Endodermal cell (in vitro differentiated cells): ENCODE results near the gene OST4. TPM values are rescaled to one million over a fixed set of nuclear protein-coding genes. Genes with fewer than 3 reads are reported as not detected.

Source experiments
- DNase-seq: peaks from one replicate; pipeline ENCODE4 v3.0.0-alpha.2; 2017
- H3K27ac ChIP-seq: 2 replicates; pipeline ENCODE4 v1.5.1; 2013; ENCODE audit warnings: mild to moderate bottlenecking, low read depth, low read length, moderate library complexity
- H3K27me3 ChIP-seq: 2 replicates; pipeline ENCODE4 v1.6.1; 2013; ENCODE audit warnings: mild to moderate bottlenecking, low read length, moderate library complexity; ENCODE audit not compliant: insufficient read depth, control insufficient read depth, poor library complexity, severe bottlenecking
- H3K36me3 ChIP-seq: 2 replicates; pipeline ENCODE4 v1.7.0; 2013; ENCODE audit warnings: mild to moderate bottlenecking, low read length, moderate library complexity; ENCODE audit not compliant: control insufficient read depth, insufficient read depth
- H3K4me1 ChIP-seq: one replicate; pipeline ENCODE4 v1.7.0; 2013; ENCODE audit warnings: low read length; ENCODE audit not compliant: control insufficient read depth, insufficient read depth
- H3K4me3 ChIP-seq: 2 replicates; pipeline ENCODE4 v1.5.1; 2013; ENCODE audit warnings: mild to moderate bottlenecking, low read length, moderate library complexity
- H3K9ac ChIP-seq: 2 replicates; pipeline ENCODE4 v1.6.1; 2013; ENCODE audit warnings: mild to moderate bottlenecking, low read length, moderate library complexity; ENCODE audit not compliant: poor library complexity, severe bottlenecking; ENCODE audit errors: extremely low read depth
- H3K9me3 ChIP-seq: 2 replicates; pipeline ENCODE4 v1.6.1; 2013; ENCODE audit warnings: mild to moderate bottlenecking, low read length, moderate library complexity; ENCODE audit not compliant: control insufficient read depth
- H3K27ac Mint-ChIP-seq: 2 replicates; pipeline ENCODE4 v1.8.0; 2020; ENCODE audit warnings: mixed read lengths
- H3K27me3 Mint-ChIP-seq: 2 replicates; pipeline ENCODE4 v1.8.0; 2021; ENCODE audit warnings: mild to moderate bottlenecking, mixed read lengths; ENCODE audit not compliant: insufficient read depth
- H3K36me3 Mint-ChIP-seq: 2 replicates; pipeline ENCODE4 v1.8.0; 2020; ENCODE audit warnings: low read depth, mixed read lengths
- H3K4me1 Mint-ChIP-seq: 2 replicates; pipeline ENCODE4 v1.8.0; 2020; ENCODE audit warnings: mixed read lengths
- H3K4me3 Mint-ChIP-seq: 2 replicates; pipeline ENCODE4 v1.8.0; 2020; ENCODE audit warnings: mild to moderate bottlenecking, moderate library complexity, mixed read lengths
- H3K9me3 Mint-ChIP-seq: 2 replicates; pipeline ENCODE4 v1.8.0; 2020; ENCODE audit warnings: mild to moderate bottlenecking, mixed read lengths
- WGBS, 2 experiments: methylation state at CpG; one replicate each; pipeline versions ENCODE4 v1.1.5 to v1.1.7; 2013; ENCODE audit warnings: missing lambda C conversion rate in 2 of 2, mixed read lengths in 1 of 2; ENCODE audit not compliant: insufficient coverage in 1 of 2, insufficient read length in 1 of 2; 5-methylcytosine and 5-hydroxymethylcytosine counted together
- total RNA-seq, 2 donors: library from RNA; stranded (reverse); fragmentation: NEBNext Ultra II Directional in 1 of 2; extraction: Animal tissue kit (Norgen Biotek cat#: 25700) in 1 of 2; gene quantifications; 2 replicates in 1 of 2; 3 replicates in 1 of 2; pipeline ENCODE4 v1.2.1, GENCODE V29; 2021
- TF ChIP-seq, protein P1 (sequence below): fragments of 200-600 bp; sonication (generic); conservative IDR thresholded peaks from 2 replicates; pipeline ENCODE4 v1.5.0; 2021; ENCODE audit warnings: antibody characterized with exemption, mild to moderate bottlenecking

OST4 gene
- total RNA-seq, 2 donors from 2014 or later, result 290 to 311 TPM

DNA sequence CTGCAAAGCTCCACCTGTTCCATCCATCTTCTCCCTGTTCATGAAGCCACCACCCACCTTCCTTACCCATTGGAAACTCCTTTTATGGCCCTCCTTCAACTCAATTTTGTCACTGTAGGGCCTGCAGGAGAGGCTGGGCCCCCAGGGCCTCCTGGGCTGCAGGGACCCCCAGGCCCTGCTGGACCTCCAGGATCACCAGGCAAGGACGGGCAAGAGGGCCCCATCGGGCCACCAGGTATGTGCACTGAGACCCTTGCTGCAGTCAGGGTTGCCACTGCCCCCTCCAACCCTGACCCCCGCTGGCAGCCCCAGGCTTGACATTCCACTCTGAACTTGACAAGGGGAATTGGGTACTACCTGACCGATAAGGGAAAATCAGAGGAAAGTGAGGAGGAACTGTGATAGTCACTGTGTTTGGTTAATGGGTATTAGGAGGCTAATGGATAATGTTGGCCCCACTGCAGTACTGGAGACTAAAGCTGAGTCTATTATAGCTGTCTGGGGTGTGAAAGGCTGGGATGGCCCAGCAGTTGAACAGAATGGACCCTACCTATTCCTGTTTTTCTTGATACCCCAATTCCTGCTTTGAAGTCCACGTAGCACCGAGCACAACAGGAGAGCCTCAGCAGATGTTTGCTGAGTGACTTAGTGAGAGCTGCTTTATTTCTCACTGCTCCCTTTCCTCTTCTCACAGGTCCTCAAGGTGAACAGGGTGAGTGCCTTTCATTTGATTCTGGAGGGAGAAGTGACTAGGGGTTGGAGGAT, 13.0 kb upstream of the OST4 start:
- no peaks in the 10 kb centered on the region for H3K36me3 ChIP-seq
- Mint-ChIP-seq H3K4me3 (no peak overlapping the region), H3K4me1 (peaks cover 9% of the 10 kb centered on the region), H3K27ac (no peak overlapping the region), H3K9me3 (no peaks in the 10 kb centered on the region), H3K36me3 (no peaks in the 10 kb centered on the region), H3K27me3 (peaks cover 26% of the 10 kb centered on the region)
- no peaks in the 10 kb centered on the region for H3K4me1 ChIP-seq
- H3K27me3 ChIP-seq, result peaks cover 26% of the 10 kb centered on the region
- WGBS, 2 experiments, result 76 to 89% methylated on average over 5 to 6 of the region's 6 CpGs
- no peaks in the 10 kb centered on the region for H3K9me3 ChIP-seq
- no peak for DNase-seq
- H3K27ac ChIP-seq, result no peak overlapping the region
- no peak overlapping the region for H3K4me3 ChIP-seq
- TF ChIP-seq, protein P1, sequence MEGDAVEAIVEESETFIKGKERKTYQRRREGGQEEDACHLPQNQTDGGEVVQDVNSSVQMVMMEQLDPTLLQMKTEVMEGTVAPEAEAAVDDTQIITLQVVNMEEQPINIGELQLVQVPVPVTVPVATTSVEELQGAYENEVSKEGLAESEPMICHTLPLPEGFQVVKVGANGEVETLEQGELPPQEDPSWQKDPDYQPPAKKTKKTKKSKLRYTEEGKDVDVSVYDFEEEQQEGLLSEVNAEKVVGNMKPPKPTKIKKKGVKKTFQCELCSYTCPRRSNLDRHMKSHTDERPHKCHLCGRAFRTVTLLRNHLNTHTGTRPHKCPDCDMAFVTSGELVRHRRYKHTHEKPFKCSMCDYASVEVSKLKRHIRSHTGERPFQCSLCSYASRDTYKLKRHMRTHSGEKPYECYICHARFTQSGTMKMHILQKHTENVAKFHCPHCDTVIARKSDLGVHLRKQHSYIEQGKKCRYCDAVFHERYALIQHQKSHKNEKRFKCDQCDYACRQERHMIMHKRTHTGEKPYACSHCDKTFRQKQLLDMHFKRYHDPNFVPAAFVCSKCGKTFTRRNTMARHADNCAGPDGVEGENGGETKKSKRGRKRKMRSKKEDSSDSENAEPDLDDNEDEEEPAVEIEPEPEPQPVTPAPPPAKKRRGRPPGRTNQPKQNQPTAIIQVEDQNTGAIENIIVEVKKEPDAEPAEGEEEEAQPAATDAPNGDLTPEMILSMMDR, result no peak
- H3K9ac ChIP-seq, result no peak overlapping the region

DNA sequence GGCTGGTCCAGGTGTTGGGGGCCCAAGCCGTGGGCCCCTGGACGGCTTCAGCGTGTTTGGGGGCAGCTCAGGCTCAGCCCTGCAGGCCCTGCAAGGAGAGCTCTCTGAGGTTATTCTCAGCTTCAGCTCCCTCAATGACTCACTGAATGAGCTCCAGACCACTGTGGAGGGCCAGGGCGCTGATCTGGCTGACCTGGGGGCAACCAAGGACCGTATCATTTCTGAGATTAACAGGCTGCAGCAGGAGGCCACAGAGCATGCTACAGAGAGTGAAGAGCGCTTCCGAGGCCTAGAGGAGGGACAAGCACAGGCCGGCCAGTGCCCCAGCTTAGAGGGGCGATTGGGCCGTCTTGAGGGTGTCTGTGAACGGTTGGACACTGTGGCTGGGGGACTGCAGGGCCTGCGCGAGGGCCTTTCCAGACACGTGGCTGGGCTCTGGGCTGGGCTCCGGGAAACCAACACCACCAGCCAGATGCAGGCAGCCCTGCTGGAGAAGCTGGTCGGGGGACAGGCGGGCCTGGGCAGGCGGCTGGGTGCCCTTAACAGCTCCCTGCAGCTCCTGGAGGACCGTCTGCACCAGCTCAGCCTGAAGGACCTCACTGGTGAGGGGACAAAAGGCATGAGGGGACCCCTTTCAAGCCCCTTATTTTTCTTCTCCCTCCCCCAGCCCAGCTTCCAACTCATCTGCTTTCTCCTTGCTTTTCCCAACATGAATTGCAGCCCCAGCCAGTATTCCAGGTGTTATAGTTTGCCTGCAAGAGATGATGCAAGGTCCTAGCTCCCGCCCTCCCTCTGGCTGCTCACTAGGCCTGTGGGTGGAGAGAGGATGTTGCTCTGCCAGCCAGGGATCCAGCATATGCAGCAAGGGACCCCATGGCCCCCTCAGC, 12.2 kb upstream of the OST4 start:
- WGBS, 2 experiments, result 89 to 94% methylated on average over 17 to 20 of the region's 20 CpGs
- Mint-ChIP-seq H3K27ac (no peak overlapping the region), H3K4me1 (peaks cover 10% of the 10 kb centered on the region), H3K9me3 (no peaks in the 10 kb centered on the region), H3K27me3 (peaks cover 24% of the 10 kb centered on the region), H3K4me3 (no peak overlapping the region), H3K36me3 (no peaks in the 10 kb centered on the region)
- no peaks in the 10 kb centered on the region for H3K4me1 ChIP-seq
- no peaks in the 10 kb centered on the region for H3K9me3 ChIP-seq
- H3K27me3 ChIP-seq, result peaks cover 21% of the 10 kb centered on the region
- TF ChIP-seq, protein P1, result no peak
- no peak for DNase-seq
- H3K36me3 ChIP-seq, result no peaks in the 10 kb centered on the region
- no peak overlapping the region for H3K4me3 ChIP-seq
- H3K27ac ChIP-seq, result no peak overlapping the region
- no peak overlapping the region for H3K9ac ChIP-seq

DNA sequence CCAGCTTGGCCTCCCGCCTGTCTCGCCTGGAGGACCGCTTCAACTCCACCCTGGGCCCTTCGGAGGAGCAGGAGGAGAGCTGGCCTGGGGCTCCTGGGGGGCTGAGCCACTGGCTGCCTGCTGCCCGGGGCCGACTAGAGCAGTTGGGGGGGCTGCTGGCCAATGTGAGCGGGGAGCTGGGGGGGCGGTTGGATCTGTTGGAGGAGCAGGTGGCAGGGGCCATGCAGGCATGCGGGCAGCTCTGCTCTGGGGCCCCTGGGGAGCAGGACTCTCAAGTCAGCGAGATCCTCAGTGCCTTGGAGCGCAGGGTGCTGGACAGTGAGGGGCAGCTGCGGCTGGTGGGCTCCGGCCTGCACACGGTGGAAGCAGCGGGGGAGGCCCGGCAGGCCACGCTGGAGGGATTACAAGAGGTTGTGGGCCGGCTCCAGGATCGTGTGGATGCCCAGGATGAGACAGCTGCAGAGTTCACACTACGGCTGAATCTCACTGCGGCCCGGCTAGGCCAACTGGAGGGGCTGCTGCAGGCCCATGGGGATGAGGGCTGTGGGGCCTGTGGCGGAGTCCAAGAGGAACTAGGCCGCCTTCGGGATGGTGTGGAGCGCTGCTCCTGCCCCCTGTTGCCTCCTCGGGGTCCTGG, 11.4 kb upstream of the OST4 start:
- Mint-ChIP-seq H3K4me3 (no peak overlapping the region), H3K36me3 (no peaks in the 10 kb centered on the region), H3K27ac (no peak overlapping the region), H3K9me3 (no peaks in the 10 kb centered on the region), H3K27me3 (peaks cover 18% of the 10 kb centered on the region), H3K4me1 (peaks cover 14% of the 10 kb centered on the region)
- Histone ChIP-seq H3K36me3 (no peaks in the 10 kb centered on the region), H3K27ac (no peak overlapping the region), H3K4me3 (no peak overlapping the region), H3K27me3 (peaks cover 13% of the 10 kb centered on the region), H3K9ac (no peak overlapping the region), H3K9me3 (no peaks in the 10 kb centered on the region), H3K4me1 (no peaks in the 10 kb centered on the region)
- no peak for DNase-seq
- TF ChIP-seq, protein P1, result no peak
- 93 to 98% methylated on average over 9 to 27 of the region's 27 CpGs for WGBS, 2 experiments
